Kidney (tissue), 14 donors: Measurements from ENCODE around the gene TLE5. TPM values are rescaled to one million over a fixed set of nuclear protein-coding genes. Genes with fewer than 3 reads are reported as not detected.

Experiments used
- DNase-seq, 5 donors: peaks; one replicate each; pipeline ENCODE4 v3.0.0-alpha.2; 2013 to 2020
- FAIRE-seq: peaks from 2 replicates; lab custom pipeline; 2012; peaks lifted over from hg19 to GRCh38; lab: Jason Lieb, UNC
- H3K27ac ChIP-seq, 2 donors: one replicate each; pipeline ENCODE4 v1.7.0; 2013; ENCODE audit warnings: low read depth in 2 of 2, low read length in 2 of 2, inconsistent platforms in 1 of 2
- H3K27me3 ChIP-seq: one replicate; pipeline ENCODE4 v1.7.1; 2013; ENCODE audit warnings: low read length, inconsistent platforms; ENCODE audit not compliant: control insufficient read depth, insufficient read depth
- H3K36me3 ChIP-seq, 3 donors: one replicate each; pipeline versions ENCODE4 v1.7.0 to v1.7.1; 2013; ENCODE audit warnings: low read length in 3 of 3, control low read depth in 1 of 3, inconsistent platforms in 1 of 3; ENCODE audit not compliant: insufficient read depth in 3 of 3, control insufficient read depth in 2 of 3
- H3K4me1 ChIP-seq, 3 donors: one replicate each; pipeline versions ENCODE4 v1.7.0 to v1.7.1; 2013; ENCODE audit warnings: low read length in 3 of 3, inconsistent platforms in 1 of 3, low read depth in 1 of 3; ENCODE audit not compliant: control insufficient read depth in 2 of 3, insufficient read depth in 2 of 3
- H3K4me3 ChIP-seq, 3 donors: one replicate each; pipeline versions ENCODE4 v1.7.0 to v1.8.1; 2013; ENCODE audit warnings: low read length in 3 of 3, control low read depth in 1 of 3, inconsistent platforms in 1 of 3
- H3K9ac ChIP-seq, 3 donors: one replicate each; pipeline versions ENCODE4 v1.7.0 to v1.7.1; 2013; ENCODE audit warnings: low read length in 3 of 3, control low read depth in 1 of 3, inconsistent platforms in 1 of 3
- H3K9me3 ChIP-seq, 3 donors: one replicate each; pipeline versions ENCODE4 v1.7.0 to v1.7.1; 2013; ENCODE audit warnings: low read length in 3 of 3, control low read depth in 1 of 3, inconsistent platforms in 1 of 3; ENCODE audit not compliant: control insufficient read depth in 2 of 3, insufficient read depth in 1 of 3
- intact Hi-C: fragments of 100-400 bp; cut with DNase I; formaldehyde crosslinking; loops from one replicate; pipeline ENCODE4 v1.11.1; 2022
- polyA plus RNA-seq: library from polyadenylated mRNA; stranded (reverse); fragments of 350-450 nt; fragmentation: Illumina TruSeq; extraction: RNeasy Lipid Tissue Mini Kit (QIAGEN cat#74804); gene quantifications from one replicate; pipeline ENCODE4 v1.2.3, GENCODE V29; 2014; ENCODE audit warnings: low read depth, low replicate concordance; ENCODE audit not compliant: insufficient read depth
- total RNA-seq: library from RNA; stranded (reverse); fragmentation: NEBNext Ultra II Directional; extraction: Animal tissue kit (Norgen Biotek cat#: 25700); gene quantifications from one replicate; pipeline ENCODE4 v1.2.1, GENCODE V29; 2021
- TF ChIP-seq, protein P1 (sequence below): IDR thresholded peaks from 3 replicates; pipeline ENCODE4 v1.5.1; 2012; ENCODE audit warnings: mild to moderate bottlenecking, moderate library complexity, borderline replicate concordance; ENCODE audit not compliant: insufficient read depth; ENCODE audit errors: extremely low read depth
- donor health status: control.
- donor health status: control.
- donor health status: control.
- donor health status: control.
- donor health status: control.
- donor health status: DM: yes; HTN: yes; CAD: no.
- donor health status: Normal renal cell carcinoma (clear cell type).

TLE5 gene
- total and polyA plus RNA-seq, 2 donors from 2014 or later, result 526 to 580 TPM

GRCh38 chr19:3059653-3060052 lies 2.6 kb downstream of the TLE5 start:
- no peak overlapping the region for H3K9ac ChIP-seq
- no peaks in the 10 kb centered on the region for H3K27me3 ChIP-seq
- H3K9me3 ChIP-seq, result no peaks in the 10 kb centered on the region
- TF ChIP-seq, protein P1, sequence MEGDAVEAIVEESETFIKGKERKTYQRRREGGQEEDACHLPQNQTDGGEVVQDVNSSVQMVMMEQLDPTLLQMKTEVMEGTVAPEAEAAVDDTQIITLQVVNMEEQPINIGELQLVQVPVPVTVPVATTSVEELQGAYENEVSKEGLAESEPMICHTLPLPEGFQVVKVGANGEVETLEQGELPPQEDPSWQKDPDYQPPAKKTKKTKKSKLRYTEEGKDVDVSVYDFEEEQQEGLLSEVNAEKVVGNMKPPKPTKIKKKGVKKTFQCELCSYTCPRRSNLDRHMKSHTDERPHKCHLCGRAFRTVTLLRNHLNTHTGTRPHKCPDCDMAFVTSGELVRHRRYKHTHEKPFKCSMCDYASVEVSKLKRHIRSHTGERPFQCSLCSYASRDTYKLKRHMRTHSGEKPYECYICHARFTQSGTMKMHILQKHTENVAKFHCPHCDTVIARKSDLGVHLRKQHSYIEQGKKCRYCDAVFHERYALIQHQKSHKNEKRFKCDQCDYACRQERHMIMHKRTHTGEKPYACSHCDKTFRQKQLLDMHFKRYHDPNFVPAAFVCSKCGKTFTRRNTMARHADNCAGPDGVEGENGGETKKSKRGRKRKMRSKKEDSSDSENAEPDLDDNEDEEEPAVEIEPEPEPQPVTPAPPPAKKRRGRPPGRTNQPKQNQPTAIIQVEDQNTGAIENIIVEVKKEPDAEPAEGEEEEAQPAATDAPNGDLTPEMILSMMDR, result no peak
- FAIRE-seq (no peak), DNase-seq (peak in 1 of 5 donors; percentile 58)
- H3K27ac ChIP-seq, result peak overlapping the region in 1 of 2 donors; percentile 32
- intact Hi-C loops, result no loop called here
- peaks cover 0 to 46% (median 22%) of the 10 kb centered on the region in 3 donors for H3K4me1 ChIP-seq
- peak overlapping the region in 1 of 3 donors; percentile 41 for H3K4me3 ChIP-seq
- peaks cover 5 to 24% (median 13%) of the 10 kb centered on the region in 3 donors for H3K36me3 ChIP-seq

GRCh38 chr19:3058821-3059314 lies 3.4 kb downstream of the TLE5 start:
- Histone ChIP-seq H3K27ac (peak overlapping the region; percentile 78 to 84), H3K36me3 (peaks cover 5 to 30% (median 16%) of the 10 kb centered on the region in 3 donors), H3K4me3 (no peak overlapping the region), H3K27me3 (no peaks in the 10 kb centered on the region), H3K4me1 (peaks cover 0 to 46% (median 22%) of the 10 kb centered on the region in 3 donors), H3K9me3 (no peaks in the 10 kb centered on the region), H3K9ac (no peak overlapping the region)
- DNase-seq (no peak), FAIRE-seq (no peak)
- TF ChIP-seq, protein P1, result no peak
- intact Hi-C loops, result no loop called here

DNA sequence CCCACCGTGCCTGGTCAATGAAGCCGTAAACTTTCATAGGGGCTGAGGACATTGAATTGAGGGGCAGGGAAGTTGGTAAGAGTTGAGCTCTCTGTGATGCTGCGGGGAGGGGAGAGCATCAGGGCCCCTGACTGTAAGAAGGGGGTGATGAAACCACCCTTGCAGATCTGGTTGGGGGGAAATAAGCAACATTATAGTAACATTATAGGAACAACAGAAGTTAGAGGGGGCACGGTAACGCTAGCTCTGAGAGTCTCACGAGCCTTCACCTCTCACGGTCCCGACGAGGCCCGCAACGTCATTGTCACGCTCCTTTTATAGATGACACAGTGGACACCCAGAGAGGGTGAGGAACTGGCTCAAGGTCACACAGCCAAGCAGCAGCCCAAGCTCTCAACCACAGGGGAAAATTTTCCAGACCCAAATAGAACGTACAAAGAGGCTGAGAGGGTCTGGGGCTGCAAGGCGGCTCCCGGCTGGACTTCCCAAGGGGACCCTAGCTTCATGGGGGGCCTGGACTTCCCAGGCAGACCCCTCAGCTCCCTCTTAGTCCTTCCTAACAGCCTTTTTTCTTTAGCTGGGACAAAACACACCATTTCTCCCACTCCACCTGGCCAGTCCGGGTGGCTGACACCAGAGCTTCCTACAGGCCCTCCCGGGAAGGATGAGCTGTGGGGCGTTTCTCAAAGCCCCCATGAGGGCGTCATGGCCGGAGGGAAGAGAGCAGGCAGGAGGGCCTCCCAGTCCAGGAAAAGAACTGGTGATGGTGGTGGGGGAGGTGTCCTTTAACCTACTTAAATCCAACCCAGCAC lies 4.1 kb downstream of the TLE5 start:
- Histone ChIP-seq H3K27ac (peak overlapping the region; percentile 78 to 84), H3K4me3 (no peak overlapping the region), H3K27me3 (no peaks in the 10 kb centered on the region), H3K4me1 (peaks cover 0 to 43% (median 22%) of the 10 kb centered on the region in 3 donors), H3K9ac (peak overlapping the region in 1 of 3 donors; percentile 71), H3K36me3 (peaks cover 5 to 32% (median 16%) of the 10 kb centered on the region in 3 donors), H3K9me3 (no peaks in the 10 kb centered on the region)
- FAIRE-seq, result no peak
- TF ChIP-seq, protein P1, result no peak
- DNase-seq, result no peak
- intact Hi-C loops, result no loop called here
